HG02623 (cell line): ENCODE measurements around the gene RIC1.
A peak's percentile ranks its signal among the peaks of the same experiment; 100 is the strongest.
"Not testable (repeated sequence)": the region's sequence is repeated elsewhere in the genome, so short reads cannot be mapped to it uniquely, and the experiment has no call there.

Experiments
- ATAC-seq: cut with Tn5 transposase; IDR thresholded peaks from one replicate; pipeline ENCODE4 v1.9.1; 2021; ENCODE audit warnings: moderate library complexity; ENCODE audit not compliant: unreplicated experiment

The RIC1 gene

GRCh38 chr9:5720151-5720550, 91.2 kb downstream of the RIC1 start:
- no peak for ATAC-seq

GRCh38 chr9:5721279-5722087, 92.6 kb downstream of the RIC1 start:
- no peak for ATAC-seq

GRCh38 chr9:5722679-5723078, 93.8 kb downstream of the RIC1 start:
- not testable (repeated sequence) for ATAC-seq

GRCh38 chr9:5735072-5735471, 106.2 kb downstream of the RIC1 start:
- no peak for ATAC-seq

- no peak for ATAC-seq
These were observed 107.8 kb downstream of the RIC1 start for GRCh38 chr9:5736563-5737346.

GRCh38 chr9:5743109-5743508, 114.2 kb downstream of the RIC1 start:
- no peak for ATAC-seq

GRCh38 chr9:5748438-5748837, 119.5 kb downstream of the RIC1 start:
- no peak for ATAC-seq

- ATAC-seq: no peak
These were observed 120.4 kb downstream of the RIC1 start for GRCh38 chr9:5749306-5749705.

- no peak for ATAC-seq
These were observed 121.7 kb downstream of the RIC1 start for GRCh38 chr9:5750569-5750968.

GRCh38 chr9:5756633-5757032, 127.7 kb downstream of the RIC1 start:
- no peak for ATAC-seq

- no peak for ATAC-seq
These were observed 131.4 kb downstream of the RIC1 start for GRCh38 chr9:5760338-5760737.

GRCh38 chr9:5762421-5762820, 133.5 kb downstream of the RIC1 start:
- no peak for ATAC-seq

- ATAC-seq: peak; percentile 86
These were observed 135.4 kb downstream of the RIC1 start for GRCh38 chr9:5764130-5764868.

- peak; percentile 63 for ATAC-seq
These were observed 139.3 kb downstream of the RIC1 start for GRCh38 chr9:5767968-5768932.

GRCh38 chr9:5773324-5773999, 144.6 kb downstream of the RIC1 start:
- ATAC-seq: no peak

- ATAC-seq: no peak
These were observed 149.9 kb downstream of the RIC1 start for GRCh38 chr9:5778805-5779204.

GRCh38 chr9:5779705-5780218, 150.9 kb downstream of the RIC1 start:
- not testable (repeated sequence) for ATAC-seq

- ATAC-seq: not testable (repeated sequence)
These were observed 154.5 kb downstream of the RIC1 start for GRCh38 chr9:5783420-5783819.

- no peak for ATAC-seq
These were observed 155.1 kb downstream of the RIC1 start for GRCh38 chr9:5783982-5784381.
